Memory B cell (primary cell): ENCODE results near the gene HOTAIR.
A peak's percentile ranks its signal among the peaks of the same experiment; 100 is the strongest.

ENCODE experiments used
- ATAC-seq: fragments of 150-1000 bp; cut with Tn5 transposase; 2 replicates; pipeline ENCODE4 v1.10.0; 2021; ENCODE audit warnings: low read depth, mild to moderate bottlenecking, moderate library complexity
- DNase-seq, 2 donors: peaks; one replicate each; pipeline ENCODE4 v3.0.0; 2022; ENCODE audit warnings: low spot score in 2 of 2
- H3K27ac Mint-ChIP-seq: one replicate; pipeline ENCODE4 v1.8.0; 2022; ENCODE audit warnings: mild to moderate bottlenecking, moderate library complexity, mixed read lengths
- H3K27me3 Mint-ChIP-seq: one replicate; pipeline ENCODE4 v1.8.0; 2022; ENCODE audit warnings: mixed read lengths
- H3K36me3 Mint-ChIP-seq: one replicate; pipeline ENCODE4 v1.8.0; 2022; ENCODE audit warnings: mild to moderate bottlenecking, mixed read lengths
- H3K4me1 Mint-ChIP-seq: one replicate; pipeline ENCODE4 v1.8.0; 2022; ENCODE audit warnings: mixed read lengths
- H3K4me3 Mint-ChIP-seq: one replicate; pipeline ENCODE4 v1.8.0; 2022; ENCODE audit warnings: mild to moderate bottlenecking, moderate library complexity, mixed read lengths
- H3K9me3 Mint-ChIP-seq: one replicate; pipeline ENCODE4 v1.8.0; 2022; ENCODE audit warnings: mixed read lengths

HOTAIR gene

DNA sequence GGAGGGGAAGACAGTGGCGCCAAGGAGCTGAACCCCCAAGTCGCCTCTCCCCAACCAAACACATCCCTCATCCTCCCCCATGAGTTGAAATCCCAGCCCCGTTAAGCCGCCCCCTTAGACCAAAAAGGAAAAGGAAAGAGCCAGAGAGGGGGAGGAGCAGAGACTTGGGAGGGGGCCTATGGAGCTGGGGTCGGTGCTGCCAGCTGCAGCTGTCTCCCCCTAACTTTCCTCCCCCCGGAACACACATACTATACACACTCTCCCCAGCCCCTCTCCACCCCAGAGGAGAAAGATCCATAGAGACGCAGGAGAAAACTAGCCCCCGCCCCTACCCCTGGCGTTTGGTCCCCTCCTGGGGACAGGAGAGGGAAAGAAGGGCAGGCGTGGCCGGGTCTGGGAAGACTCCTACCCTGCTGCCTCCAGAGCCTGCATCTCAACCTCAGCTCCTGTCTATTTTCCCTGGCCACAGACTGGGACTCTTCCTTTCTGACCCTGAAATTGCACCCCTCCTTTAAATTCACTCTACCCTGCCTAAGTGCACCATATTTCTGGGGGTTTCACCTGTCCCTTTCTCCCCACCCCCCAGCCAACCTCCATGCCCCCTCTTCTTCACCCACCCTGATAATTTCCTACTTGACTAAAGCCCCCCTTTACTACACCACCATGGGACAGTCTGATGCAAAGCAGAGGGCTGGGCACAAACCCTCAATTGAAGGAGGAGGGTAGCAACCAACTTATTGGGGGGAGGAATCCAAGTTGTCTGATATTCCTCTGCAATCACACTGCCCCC, 23.6 kb upstream of the HOTAIR start:
- Mint-ChIP-seq H3K27me3 (peaks cover 42% of the 10 kb centered on the region), H3K36me3 (no peaks in the 10 kb centered on the region), H3K27ac (no peak overlapping the region), H3K9me3 (no peaks in the 10 kb centered on the region), H3K4me1 (peaks cover 19% of the 10 kb centered on the region), H3K4me3 (no peak overlapping the region)
- ATAC-seq (no peak), DNase-seq (no peak)

DNA sequence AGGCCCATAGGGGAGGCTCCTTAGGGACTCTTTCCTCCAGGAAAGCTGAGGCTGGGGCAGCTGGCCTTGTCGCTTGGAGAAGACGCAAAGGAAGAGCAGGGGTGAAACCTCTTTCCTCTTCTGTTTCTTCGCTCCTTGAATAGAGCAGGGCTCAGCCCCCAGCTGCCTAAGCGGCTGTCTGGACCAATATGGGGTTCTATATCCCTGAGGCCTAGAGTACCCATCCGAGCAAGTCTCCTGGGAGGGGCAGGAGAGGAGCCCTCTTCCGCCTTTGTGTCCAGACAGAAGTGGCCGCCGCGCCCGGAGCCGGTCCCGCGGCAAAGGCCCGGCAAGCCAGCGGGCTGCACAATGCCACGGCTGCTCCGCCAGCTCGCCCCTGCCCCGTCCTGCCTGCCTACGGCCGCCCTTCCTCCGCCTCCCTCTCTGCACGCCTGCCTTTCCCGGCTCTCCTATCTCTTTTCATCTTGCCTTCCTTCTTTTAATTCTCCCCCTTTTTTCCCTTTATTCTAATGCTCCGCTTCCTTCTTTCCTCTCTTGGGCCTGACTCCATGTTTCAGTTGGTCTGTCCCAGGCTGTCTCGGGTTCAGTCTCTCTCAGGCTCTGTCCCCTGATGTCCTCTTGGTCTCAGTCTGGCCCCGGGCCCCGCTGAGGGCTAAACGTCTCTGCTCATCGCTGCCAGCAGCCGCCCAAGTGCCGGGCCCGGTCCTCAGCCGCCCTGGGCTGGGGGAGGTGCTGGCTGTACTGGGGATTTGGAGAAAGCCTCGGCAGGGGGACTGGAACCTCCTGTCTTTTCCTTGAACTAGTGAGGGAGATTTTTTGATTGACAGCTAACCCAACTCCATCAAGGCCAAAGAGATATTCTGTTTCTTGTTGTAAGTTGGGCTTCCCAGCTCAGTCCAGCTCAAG, 22.7 kb upstream of the HOTAIR start:
- H3K4me3 Mint-ChIP-seq, result no peak overlapping the region
- no peak for DNase-seq
- H3K4me1 Mint-ChIP-seq, result peaks cover 17% of the 10 kb centered on the region
- peaks cover 39% of the 10 kb centered on the region for H3K27me3 Mint-ChIP-seq
- no peak overlapping the region for H3K27ac Mint-ChIP-seq
- no peaks in the 10 kb centered on the region for H3K9me3 Mint-ChIP-seq
- no peaks in the 10 kb centered on the region for H3K36me3 Mint-ChIP-seq
- no peak for ATAC-seq

DNA sequence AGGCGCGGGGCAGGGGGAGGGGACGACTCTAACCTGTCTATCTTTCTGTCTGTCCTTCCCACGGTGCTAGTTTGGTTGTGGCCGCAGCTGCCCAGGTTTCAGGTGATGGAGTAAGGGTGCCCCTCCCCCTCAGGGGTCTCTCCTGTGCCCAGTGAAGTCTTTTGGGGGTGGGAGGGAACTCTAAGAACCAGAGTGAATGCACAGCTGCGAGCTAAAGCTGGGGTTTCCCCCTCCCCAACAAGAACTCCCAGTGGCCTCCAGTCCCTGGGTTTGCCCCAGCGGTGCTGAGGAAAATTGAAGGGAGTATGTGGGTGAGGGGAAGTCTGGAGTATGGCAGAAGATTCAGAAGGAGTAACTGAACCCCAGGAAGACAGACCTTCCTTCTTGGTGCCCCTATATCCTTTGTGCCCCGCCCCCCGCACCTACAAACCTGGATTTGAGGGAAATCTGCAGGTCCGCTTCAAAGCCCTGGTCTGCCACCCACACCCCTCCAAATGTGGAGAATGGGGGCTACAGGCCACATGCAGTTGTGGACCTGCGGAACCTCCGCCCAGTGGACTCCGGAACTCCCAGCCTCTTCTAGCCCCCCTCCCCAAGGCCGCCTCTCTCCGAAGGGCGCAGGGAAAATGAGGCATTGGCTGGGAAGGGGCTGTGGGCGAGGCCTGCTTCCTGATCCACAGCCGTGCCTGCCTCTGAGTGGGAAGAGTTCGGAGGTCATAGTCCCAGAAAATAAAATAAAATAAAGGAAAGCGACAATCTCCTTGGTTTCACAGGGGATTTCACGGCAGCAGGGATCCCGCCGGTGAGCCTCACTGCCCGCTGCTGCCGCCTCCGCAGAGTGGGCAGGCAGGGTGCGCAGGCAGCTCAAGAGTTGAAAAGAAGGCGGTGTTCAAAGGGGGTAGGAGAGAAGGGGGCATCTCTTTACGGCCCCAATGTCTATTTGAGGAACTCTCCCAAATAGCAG, 21.8 kb upstream of the HOTAIR start:
- no peak for DNase-seq
- Mint-ChIP-seq H3K27ac (peak overlapping the region; percentile 21), H3K36me3 (no peaks in the 10 kb centered on the region), H3K4me3 (peak overlapping the region; percentile 86), H3K4me1 (peaks cover 17% of the 10 kb centered on the region), H3K9me3 (no peaks in the 10 kb centered on the region), H3K27me3 (peaks cover 39% of the 10 kb centered on the region)
- ATAC-seq, result no peak

DNA sequence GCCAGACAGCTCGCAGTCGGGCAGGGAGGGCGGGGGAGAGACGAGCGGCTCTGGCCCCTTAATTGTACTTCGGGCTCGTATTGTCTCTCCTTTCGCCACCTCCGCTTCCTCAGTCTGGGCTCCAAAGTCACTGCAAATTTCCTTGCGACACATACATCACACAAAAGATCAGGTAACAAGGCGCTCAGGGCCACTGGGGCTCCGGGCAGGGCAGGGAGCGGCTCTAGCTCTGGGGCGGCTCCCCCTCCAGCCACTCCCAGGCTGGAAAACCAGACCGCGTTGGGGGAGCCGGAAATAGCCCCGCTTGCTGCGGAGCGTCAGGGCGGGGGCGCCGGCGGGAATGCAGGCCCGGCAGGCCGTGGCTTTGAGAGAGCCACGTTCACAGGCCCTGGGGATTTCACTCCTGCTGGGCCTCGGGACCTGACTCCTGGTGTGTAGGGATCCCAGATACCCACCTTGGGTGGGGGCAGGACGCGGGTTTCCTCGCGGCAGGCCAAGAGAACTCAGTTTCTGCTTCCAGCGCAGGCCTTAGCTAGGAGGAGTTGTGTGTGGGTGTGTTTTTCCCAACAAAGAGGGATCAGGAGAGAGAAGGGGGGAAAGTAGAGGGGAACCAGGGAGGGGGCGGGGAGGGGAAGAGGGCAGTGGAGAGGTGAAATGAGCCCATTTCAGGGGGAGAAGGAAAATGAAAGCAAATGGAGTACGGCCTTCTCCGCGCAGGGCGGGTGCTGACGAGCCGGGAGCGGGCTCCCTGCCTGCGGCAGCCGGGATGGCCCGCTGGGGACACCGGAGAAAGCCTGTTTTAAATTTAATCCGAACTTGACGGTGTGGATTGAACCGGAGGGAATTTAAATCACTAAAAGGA, 20.9 kb upstream of the HOTAIR start:
- Mint-ChIP-seq H3K27me3 (peaks cover 41% of the 10 kb centered on the region), H3K4me3 (peak overlapping the region; percentile 86), H3K27ac (peak overlapping the region; percentile 21), H3K9me3 (no peaks in the 10 kb centered on the region), H3K4me1 (peaks cover 21% of the 10 kb centered on the region), H3K36me3 (no peaks in the 10 kb centered on the region)
- DNase-seq (no peak), ATAC-seq (peak; percentile 43)

- H3K27ac Mint-ChIP-seq, result peak overlapping the region; percentile 21
- peak overlapping the region; percentile 39 for H3K4me3 Mint-ChIP-seq
- ATAC-seq, result no peak
- no peak for DNase-seq
- H3K36me3 Mint-ChIP-seq, result no peaks in the 10 kb centered on the region
- H3K27me3 Mint-ChIP-seq, result peaks cover 47% of the 10 kb centered on the region
- H3K9me3 Mint-ChIP-seq, result no peaks in the 10 kb centered on the region
- H3K4me1 Mint-ChIP-seq, result peaks cover 24% of the 10 kb centered on the region
These were observed 20.2 kb upstream of the HOTAIR start for GRCh38 chr12:53995002-53995377.

DNA sequence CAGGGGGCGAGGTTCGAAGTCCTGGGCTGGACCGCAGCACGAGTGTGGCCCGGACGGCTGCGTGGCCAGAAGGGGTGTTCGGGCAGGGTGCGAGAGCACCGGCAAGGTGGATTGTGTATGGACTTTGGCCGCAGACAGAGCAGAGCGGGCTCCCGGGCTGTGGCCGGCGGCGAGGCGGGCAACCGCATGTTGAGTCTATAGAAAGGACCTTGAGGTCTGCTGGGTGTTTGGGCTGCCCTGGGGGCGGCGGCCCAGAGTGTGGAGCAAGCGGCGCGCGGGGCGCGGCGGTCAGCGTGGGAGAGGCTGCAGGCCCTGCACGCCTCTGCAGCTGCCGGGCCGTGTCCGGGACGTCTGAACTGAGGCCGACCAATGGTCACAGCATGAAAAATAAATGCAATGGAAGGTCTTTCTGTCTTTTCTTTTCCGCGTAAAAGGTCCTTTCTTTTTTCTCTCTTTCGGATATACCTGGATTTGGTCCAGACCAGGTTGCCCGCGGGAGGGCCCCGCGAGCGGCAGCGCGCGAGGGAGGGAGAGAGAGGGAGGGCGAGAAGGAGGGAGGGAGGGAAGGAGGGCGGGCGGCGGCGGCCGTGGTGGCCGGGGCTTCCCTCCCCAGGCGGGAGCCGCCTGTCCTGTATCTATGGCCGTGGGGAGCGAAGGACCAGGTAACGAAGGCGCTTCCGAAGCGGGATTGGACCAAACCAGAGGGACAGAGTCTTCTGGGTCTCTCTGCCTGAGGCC, 19.7 kb upstream of the HOTAIR start:
- Mint-ChIP-seq H3K4me1 (peaks cover 30% of the 10 kb centered on the region), H3K27ac (peak overlapping the region; percentile 83), H3K36me3 (no peaks in the 10 kb centered on the region), H3K27me3 (peaks cover 52% of the 10 kb centered on the region), H3K9me3 (no peaks in the 10 kb centered on the region), H3K4me3 (peak overlapping the region; percentile 57)
- DNase-seq (no peak), ATAC-seq (no peak)

DNA sequence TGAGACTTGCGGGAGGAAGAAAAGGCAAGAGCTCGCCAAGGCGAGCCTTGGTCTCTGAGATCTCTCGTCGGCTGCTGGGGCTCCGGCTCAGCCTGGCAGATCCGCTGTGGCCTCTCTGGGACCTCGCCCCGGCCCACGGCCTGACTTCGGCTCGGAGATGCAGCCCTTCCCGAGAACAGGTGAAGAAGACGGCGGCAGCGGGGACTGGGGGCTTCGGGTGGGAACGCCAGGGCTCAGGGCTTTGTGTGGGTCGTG, 19.2 kb upstream of the HOTAIR start:
- Mint-ChIP-seq H3K4me1 (peaks cover 35% of the 10 kb centered on the region), H3K9me3 (no peaks in the 10 kb centered on the region), H3K4me3 (peak overlapping the region; percentile 57), H3K27ac (peak overlapping the region; percentile 83), H3K27me3 (peaks cover 54% of the 10 kb centered on the region), H3K36me3 (no peaks in the 10 kb centered on the region)
- DNase-seq (no peak), ATAC-seq (no peak)

- DNase-seq (no peak), ATAC-seq (no peak)
- Mint-ChIP-seq H3K27ac (peak overlapping the region; percentile 83), H3K4me3 (no peak overlapping the region), H3K9me3 (no peaks in the 10 kb centered on the region), H3K27me3 (peaks cover 50% of the 10 kb centered on the region), H3K36me3 (no peaks in the 10 kb centered on the region), H3K4me1 (peaks cover 37% of the 10 kb centered on the region)
These were observed 18.6 kb upstream of the HOTAIR start for GRCh38 chr12:53993162-53994008.

DNA sequence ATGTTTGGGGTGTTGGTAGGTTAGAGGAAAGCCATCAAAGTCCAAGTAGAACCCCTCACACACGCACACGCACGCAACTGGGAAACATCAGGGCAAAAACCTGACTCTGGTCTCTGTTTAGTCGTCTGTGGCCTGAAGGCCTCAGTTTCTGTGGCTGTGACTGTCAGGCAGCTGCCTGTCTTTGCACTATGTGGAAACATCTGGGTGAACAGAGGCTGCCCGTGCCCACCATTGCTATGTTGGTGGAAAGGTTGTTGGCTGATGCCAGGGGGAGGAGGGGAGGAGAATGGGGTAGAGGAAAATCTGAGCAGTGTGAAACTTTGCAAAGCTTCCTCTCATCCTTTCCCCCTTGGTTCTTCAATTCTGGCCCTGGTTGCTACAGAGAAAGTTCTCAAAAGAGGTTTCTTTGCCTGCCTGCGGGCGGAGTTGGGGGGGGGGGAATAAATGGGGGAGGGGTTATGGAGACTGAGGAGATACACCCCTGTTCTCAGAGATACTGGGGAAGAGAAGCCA, 17.7 kb upstream of the HOTAIR start:
- Mint-ChIP-seq H3K27ac (no peak overlapping the region), H3K4me1 (peaks cover 36% of the 10 kb centered on the region), H3K27me3 (peaks cover 51% of the 10 kb centered on the region), H3K9me3 (peaks cover 2% of the 10 kb centered on the region), H3K4me3 (no peak overlapping the region), H3K36me3 (no peaks in the 10 kb centered on the region)
- DNase-seq (no peak), ATAC-seq (no peak)

DNA sequence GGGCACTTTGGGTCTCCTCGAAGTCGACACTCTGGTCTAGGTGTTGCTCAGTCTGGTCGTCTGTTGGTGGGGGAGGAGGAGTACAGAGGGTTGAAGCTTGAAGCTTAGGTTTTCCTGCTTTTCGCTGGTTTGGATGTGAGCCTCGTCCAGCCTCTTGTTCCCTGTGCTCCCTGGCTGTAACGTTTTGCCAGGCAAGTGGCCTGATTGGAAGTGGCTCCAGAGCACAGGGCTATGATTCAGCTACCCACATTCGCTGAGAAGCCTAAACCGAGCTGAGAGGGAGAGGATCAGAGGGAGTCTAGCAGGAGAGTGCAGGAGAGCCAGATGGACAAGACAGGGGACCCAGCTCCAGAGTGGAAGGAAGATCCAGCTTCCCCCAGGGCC, 16.3 kb upstream of the HOTAIR start:
- peak overlapping the region; percentile 30 for H3K27ac Mint-ChIP-seq
- peaks cover 53% of the 10 kb centered on the region for H3K27me3 Mint-ChIP-seq
- peaks cover 32% of the 10 kb centered on the region for H3K4me1 Mint-ChIP-seq
- no peak overlapping the region for H3K4me3 Mint-ChIP-seq
- H3K9me3 Mint-ChIP-seq, result peaks cover 2% of the 10 kb centered on the region
- DNase-seq (no peak), ATAC-seq (no peak)
- no peaks in the 10 kb centered on the region for H3K36me3 Mint-ChIP-seq

- peaks cover 51% of the 10 kb centered on the region for H3K27me3 Mint-ChIP-seq
- H3K4me3 Mint-ChIP-seq, result no peak overlapping the region
- no peaks in the 10 kb centered on the region for H3K36me3 Mint-ChIP-seq
- H3K27ac Mint-ChIP-seq, result peak overlapping the region; percentile 30
- no peak for ATAC-seq
- DNase-seq, result no peak
- peaks cover 28% of the 10 kb centered on the region for H3K4me1 Mint-ChIP-seq
- H3K9me3 Mint-ChIP-seq, result peaks cover 2% of the 10 kb centered on the region
These were observed 15.7 kb upstream of the HOTAIR start for GRCh38 chr12:53990311-53991076.
